ENCODE data around the gene PLD4.

The PLD4 gene

GRCh38 chr14:104982548-104983230 is 58.0 kb downstream of the PLD4 start:
- no peak for TF ChIP-seq CTCF (IDR thresholded peaks at IDR 0.05; ENCODE audit: extremely low read depth, missing control alignments)

More at GRCh38 chr14:104982548-104983230, 58.0 kb downstream of the PLD4 start:
- no peak for DNase-seq (ENCODE audit: low spot score)

All from GM20000 (cell line).